Ishikawa (cell line): ENCODE data around the gene ZNF608.

Experiments used
- CEBPB ChIP-seq: IDR thresholded peaks from 2 replicates; pipeline ENCODE4 v1.6.1; 2012
- NFIC ChIP-seq: IDR thresholded peaks from 2 replicates; pipeline ENCODE4 v1.6.1; 2012
- RAD21 ChIP-seq: IDR thresholded peaks from 2 replicates; pipeline ENCODE4 v1.6.1; 2012; ENCODE audit warnings: low read depth
- TAF1 ChIP-seq: IDR thresholded peaks from 2 replicates; pipeline ENCODE4 v1.6.1; 2012; ENCODE audit warnings: low read depth, mild to moderate bottlenecking
- TF ChIP-seq, protein P1 (sequence below): IDR thresholded peaks from 2 replicates; pipeline ENCODE4 v1.6.1; 2012; ENCODE audit warnings: low read depth, mild to moderate bottlenecking

DNA sequence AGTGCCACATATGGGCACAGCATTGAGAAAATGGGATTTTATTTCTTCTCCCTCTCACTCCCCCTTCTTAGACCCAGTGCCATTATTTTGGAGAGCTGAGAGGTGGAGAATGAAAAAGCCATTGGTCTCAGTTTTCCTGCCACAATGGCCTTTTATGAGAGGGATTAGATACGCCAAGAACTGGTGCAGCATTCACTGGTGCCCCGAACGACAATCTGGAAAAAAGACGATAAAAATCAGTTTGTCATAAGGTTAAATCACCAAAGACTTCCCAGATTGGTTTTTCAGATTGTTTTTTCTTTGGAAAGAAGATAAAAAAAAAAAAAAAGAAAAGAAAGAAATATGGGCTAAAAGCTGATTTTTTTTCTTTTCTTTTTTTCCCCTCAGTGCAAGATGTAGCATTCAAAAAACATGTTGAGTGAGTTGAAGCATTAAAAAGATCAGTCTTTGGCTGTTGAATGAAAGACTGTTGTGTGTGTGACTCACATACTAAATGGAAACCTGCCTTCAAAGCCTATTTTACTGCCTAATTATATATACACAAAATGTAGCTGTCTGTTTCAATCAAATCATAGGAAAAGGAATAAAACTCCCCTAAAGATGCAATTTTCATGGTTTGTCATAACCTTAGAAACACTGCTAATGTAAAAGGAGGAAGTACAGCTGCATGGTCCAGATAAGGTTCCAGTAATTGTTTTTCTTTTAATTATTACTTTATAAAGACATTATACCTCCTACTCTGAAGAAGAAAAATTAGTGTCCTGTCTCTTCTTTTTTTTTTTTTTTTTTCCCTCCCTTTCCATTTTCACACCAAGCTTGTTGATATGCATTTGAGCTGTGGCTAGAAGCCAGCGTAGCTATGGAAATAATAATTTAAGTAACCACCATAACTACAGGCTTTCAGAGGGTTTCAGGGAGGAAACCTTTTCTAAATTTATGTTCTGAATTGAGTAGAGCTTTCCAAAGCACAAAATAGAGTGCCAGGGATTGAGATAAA, 27.2 kb upstream of the ZNF608 start:
- no peak for TF ChIP-seq RAD21
- no peak for TF ChIP-seq NFIC
- TF ChIP-seq CEBPB: no peak
- no peak for TF ChIP-seq TAF1
- TF ChIP-seq, protein P1, sequence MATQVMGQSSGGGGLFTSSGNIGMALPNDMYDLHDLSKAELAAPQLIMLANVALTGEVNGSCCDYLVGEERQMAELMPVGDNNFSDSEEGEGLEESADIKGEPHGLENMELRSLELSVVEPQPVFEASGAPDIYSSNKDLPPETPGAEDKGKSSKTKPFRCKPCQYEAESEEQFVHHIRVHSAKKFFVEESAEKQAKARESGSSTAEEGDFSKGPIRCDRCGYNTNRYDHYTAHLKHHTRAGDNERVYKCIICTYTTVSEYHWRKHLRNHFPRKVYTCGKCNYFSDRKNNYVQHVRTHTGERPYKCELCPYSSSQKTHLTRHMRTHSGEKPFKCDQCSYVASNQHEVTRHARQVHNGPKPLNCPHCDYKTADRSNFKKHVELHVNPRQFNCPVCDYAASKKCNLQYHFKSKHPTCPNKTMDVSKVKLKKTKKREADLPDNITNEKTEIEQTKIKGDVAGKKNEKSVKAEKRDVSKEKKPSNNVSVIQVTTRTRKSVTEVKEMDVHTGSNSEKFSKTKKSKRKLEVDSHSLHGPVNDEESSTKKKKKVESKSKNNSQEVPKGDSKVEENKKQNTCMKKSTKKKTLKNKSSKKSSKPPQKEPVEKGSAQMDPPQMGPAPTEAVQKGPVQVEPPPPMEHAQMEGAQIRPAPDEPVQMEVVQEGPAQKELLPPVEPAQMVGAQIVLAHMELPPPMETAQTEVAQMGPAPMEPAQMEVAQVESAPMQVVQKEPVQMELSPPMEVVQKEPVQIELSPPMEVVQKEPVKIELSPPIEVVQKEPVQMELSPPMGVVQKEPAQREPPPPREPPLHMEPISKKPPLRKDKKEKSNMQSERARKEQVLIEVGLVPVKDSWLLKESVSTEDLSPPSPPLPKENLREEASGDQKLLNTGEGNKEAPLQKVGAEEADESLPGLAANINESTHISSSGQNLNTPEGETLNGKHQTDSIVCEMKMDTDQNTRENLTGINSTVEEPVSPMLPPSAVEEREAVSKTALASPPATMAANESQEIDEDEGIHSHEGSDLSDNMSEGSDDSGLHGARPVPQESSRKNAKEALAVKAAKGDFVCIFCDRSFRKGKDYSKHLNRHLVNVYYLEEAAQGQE: no peak
